Peyer's patch (tissue), 4 donors: ENCODE measurements around the gene RPL29. TPM values are rescaled to one million over a fixed set of nuclear protein-coding genes. Genes with fewer than 3 reads are reported as not detected.

Experiments used
- DNase-seq, 3 donors: peaks; one replicate each; pipeline ENCODE4 v3.0.0-alpha.2; 2017 to 2019
- H3K27ac ChIP-seq, 4 donors: fragments of 200-600 bp; sonication (generic); one replicate each; pipeline ENCODE4 v1.5.1; 2016 to 2019
- H3K27me3 ChIP-seq, 2 donors: fragments of 200-600 bp; sonication (generic); one replicate each; pipeline ENCODE4 v1.5.1; 2019
- H3K36me3 ChIP-seq, 3 donors: fragments of 200-600 bp; sonication (generic); one replicate each; pipeline ENCODE4 v1.5.1; 2016 to 2019
- H3K4me1 ChIP-seq, 4 donors: fragments of 200-600 bp; sonication (generic); one replicate each; pipeline ENCODE4 v1.5.1; 2016 to 2019
- H3K4me3 ChIP-seq, 4 donors: fragments of 200-600 bp; sonication (generic); 1 replicate in 3 of 4; 2 replicates in 1 of 4; pipeline ENCODE4 v1.5.1; 2016 to 2019; ENCODE audit warnings: mild to moderate bottlenecking in 1 of 4
- H3K9me3 ChIP-seq, 4 donors: fragments of 200-600 bp; sonication (generic); one replicate each; pipeline ENCODE4 v1.5.1; 2016 to 2019; ENCODE audit warnings: mild to moderate bottlenecking in 1 of 4
- CTCF ChIP-seq, 6 experiments: fragments of 450-650 bp in 4 of 6; fragments of 200-600 bp in 2 of 6; sonication (generic) in 1 of 6; IDR thresholded peaks; one replicate each; pipeline ENCODE4 v1.5.1; 2017 to 2019; ENCODE audit warnings: antibody characterized with exemption in 6 of 6, mild to moderate bottlenecking in 3 of 6, moderate library complexity in 1 of 6
- POLR2A ChIP-seq, 2 donors: fragments of 450-650 bp; IDR thresholded peaks; one replicate each; pipeline ENCODE4 v1.5.1; 2017; ENCODE audit warnings: antibody characterized with exemption in 2 of 2, mild to moderate bottlenecking in 2 of 2, moderate library complexity in 2 of 2
- total RNA-seq, 4 donors: library from RNA; depleted of rRNA; stranded (reverse); fragments of >200 nt; gene quantifications; one replicate each; pipeline ENCODE4 v1.1.0, GENCODE V29; 2016

RPL29 gene
- total RNA-seq, 4 donors from 2014 or later, result 643 to 841 (median 711) TPM

GRCh38 chr3:52039846-52040245, 44.2 kb upstream of the RPL29 start:
- Histone ChIP-seq H3K9me3 (no peaks in the 10 kb centered on the region), H3K27ac (no peak overlapping the region), H3K36me3 (no peaks in the 10 kb centered on the region), H3K4me3 (no peak overlapping the region), H3K4me1 (no peaks in the 10 kb centered on the region), H3K27me3 (no peaks in the 10 kb centered on the region)
- peak in 1 of 3 donors; percentile 53 for DNase-seq
- no peak for TF ChIP-seq CTCF (IDR thresholded peaks at IDR 0.05)
- no peak for TF ChIP-seq POLR2A (IDR thresholded peaks at IDR 0.05)

- no peak overlapping the region for H3K27ac ChIP-seq
- no peak for DNase-seq
- H3K9me3 ChIP-seq, result no peaks in the 10 kb centered on the region
- H3K4me3 ChIP-seq, result no peak overlapping the region
- TF ChIP-seq CTCF (IDR thresholded peaks at IDR 0.05) (no peak), POLR2A (IDR thresholded peaks at IDR 0.05) (no peak)
- no peaks in the 10 kb centered on the region for H3K27me3 ChIP-seq
- no peaks in the 10 kb centered on the region for H3K36me3 ChIP-seq
- no peaks in the 10 kb centered on the region for H3K4me1 ChIP-seq
Measured at GRCh38 chr3:52039426-52039825, 43.7 kb upstream of the RPL29 start.

- TF ChIP-seq CTCF (IDR thresholded peaks at IDR 0.05) (no peak), POLR2A (IDR thresholded peaks at IDR 0.05) (no peak)
- no peaks in the 10 kb centered on the region for H3K36me3 ChIP-seq
- no peaks in the 10 kb centered on the region for H3K4me1 ChIP-seq
- H3K27me3 ChIP-seq, result no peaks in the 10 kb centered on the region
- no peaks in the 10 kb centered on the region for H3K9me3 ChIP-seq
- H3K4me3 ChIP-seq, result no peak overlapping the region
- no peak overlapping the region for H3K27ac ChIP-seq
- no peak for DNase-seq
Measured at GRCh38 chr3:52038227-52038626, 42.5 kb upstream of the RPL29 start.

- DNase-seq, result no peak
- no peak for TF ChIP-seq CTCF (IDR thresholded peaks at IDR 0.05)
- no peak for TF ChIP-seq POLR2A (IDR thresholded peaks at IDR 0.05)
- no peak overlapping the region for H3K27ac ChIP-seq
- no peak overlapping the region for H3K4me3 ChIP-seq
- H3K27me3 ChIP-seq, result no peaks in the 10 kb centered on the region
- H3K4me1 ChIP-seq, result no peaks in the 10 kb centered on the region
- H3K9me3 ChIP-seq, result no peaks in the 10 kb centered on the region
- no peaks in the 10 kb centered on the region for H3K36me3 ChIP-seq
Measured at GRCh38 chr3:52037291-52037690, 41.6 kb upstream of the RPL29 start.

GRCh38 chr3:52036829-52037228, 41.1 kb upstream of the RPL29 start:
- no peak overlapping the region for H3K4me3 ChIP-seq
- no peaks in the 10 kb centered on the region for H3K4me1 ChIP-seq
- no peaks in the 10 kb centered on the region for H3K27me3 ChIP-seq
- TF ChIP-seq CTCF (IDR thresholded peaks at IDR 0.05), result no peak
- no peak for TF ChIP-seq POLR2A (IDR thresholded peaks at IDR 0.05)
- no peaks in the 10 kb centered on the region for H3K9me3 ChIP-seq
- no peak overlapping the region for H3K27ac ChIP-seq
- DNase-seq, result no peak
- no peaks in the 10 kb centered on the region for H3K36me3 ChIP-seq

- H3K27ac ChIP-seq, result no peak overlapping the region
- no peak overlapping the region for H3K4me3 ChIP-seq
- no peaks in the 10 kb centered on the region for H3K4me1 ChIP-seq
- no peak for DNase-seq
- no peaks in the 10 kb centered on the region for H3K27me3 ChIP-seq
- TF ChIP-seq CTCF (IDR thresholded peaks at IDR 0.05), result no peak
- TF ChIP-seq POLR2A (IDR thresholded peaks at IDR 0.05), result no peak
- no peaks in the 10 kb centered on the region for H3K36me3 ChIP-seq
- no peaks in the 10 kb centered on the region for H3K9me3 ChIP-seq
Measured at GRCh38 chr3:52036222-52036694, 40.6 kb upstream of the RPL29 start.
